Body of pancreas (tissue), 4 donors: Measurements from ENCODE around the gene CHI3L2.

Experiments used
- POLR2A ChIP-seq, 3 donors: fragments of 450-650 bp; IDR thresholded peaks; one replicate each; pipeline ENCODE4 v1.6.1; 2016; ENCODE audit warnings: antibody characterized with exemption in 3 of 3, mild to moderate bottlenecking in 2 of 3
- TF ChIP-seq, protein P1 (sequence below), 7 experiments: fragments of 450-650 bp in 4 of 7; fragments of 200-600 bp in 3 of 7; sonication (generic) in 3 of 7; IDR thresholded peaks; one replicate each; pipeline ENCODE4 v1.5.1; 2016 to 2019; ENCODE audit warnings: antibody characterized with exemption in 7 of 7

DNA sequence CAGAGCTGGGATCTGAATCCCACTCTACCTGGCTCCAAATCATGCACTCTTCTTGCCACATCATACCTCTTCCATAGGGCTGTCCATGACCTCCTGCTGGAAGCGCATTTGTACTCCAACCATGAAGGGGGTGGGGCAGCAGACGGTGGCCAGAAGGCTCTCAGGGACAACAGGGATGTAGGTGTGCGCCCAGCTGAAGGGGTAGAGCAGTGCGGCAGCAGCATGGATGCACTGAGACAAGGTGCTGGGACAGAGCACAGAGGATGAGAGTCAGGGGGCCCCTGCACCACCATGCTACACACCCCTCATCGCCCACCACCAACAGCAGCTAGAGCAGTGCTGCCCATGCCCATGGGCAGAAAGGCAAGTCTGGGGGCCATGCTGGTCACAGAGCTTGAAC lies 35.4 kb upstream of the CHI3L2 start:
- TF ChIP-seq, protein P1, sequence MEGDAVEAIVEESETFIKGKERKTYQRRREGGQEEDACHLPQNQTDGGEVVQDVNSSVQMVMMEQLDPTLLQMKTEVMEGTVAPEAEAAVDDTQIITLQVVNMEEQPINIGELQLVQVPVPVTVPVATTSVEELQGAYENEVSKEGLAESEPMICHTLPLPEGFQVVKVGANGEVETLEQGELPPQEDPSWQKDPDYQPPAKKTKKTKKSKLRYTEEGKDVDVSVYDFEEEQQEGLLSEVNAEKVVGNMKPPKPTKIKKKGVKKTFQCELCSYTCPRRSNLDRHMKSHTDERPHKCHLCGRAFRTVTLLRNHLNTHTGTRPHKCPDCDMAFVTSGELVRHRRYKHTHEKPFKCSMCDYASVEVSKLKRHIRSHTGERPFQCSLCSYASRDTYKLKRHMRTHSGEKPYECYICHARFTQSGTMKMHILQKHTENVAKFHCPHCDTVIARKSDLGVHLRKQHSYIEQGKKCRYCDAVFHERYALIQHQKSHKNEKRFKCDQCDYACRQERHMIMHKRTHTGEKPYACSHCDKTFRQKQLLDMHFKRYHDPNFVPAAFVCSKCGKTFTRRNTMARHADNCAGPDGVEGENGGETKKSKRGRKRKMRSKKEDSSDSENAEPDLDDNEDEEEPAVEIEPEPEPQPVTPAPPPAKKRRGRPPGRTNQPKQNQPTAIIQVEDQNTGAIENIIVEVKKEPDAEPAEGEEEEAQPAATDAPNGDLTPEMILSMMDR (IDR thresholded peaks at IDR 0.05) = no peak
- no peak for TF ChIP-seq POLR2A (IDR thresholded peaks at IDR 0.05)
